ENCODE results near the gene PRKCH. TPM values are rescaled to one million over a fixed set of nuclear protein-coding genes. Genes with fewer than 3 reads are reported as not detected.

The PRKCH gene
- total RNA-seq, 1 donor = 3.3 TPM

- DNase-seq (ENCODE audit: insufficient read length, low spot score, missing footprints) = no peak
- no peaks in the 10 kb centered on the region for H3K79me2 ChIP-seq (ENCODE audit: insufficient read depth, low read length)
- H3K4me3 ChIP-seq (ENCODE audit: insufficient read depth, low read length) = no peak overlapping the region
- no peaks in the 10 kb centered on the region for H3K36me3 ChIP-seq (ENCODE audit: insufficient read depth, low read length)
- no peak overlapping the region for H3K27ac ChIP-seq (ENCODE audit: low read depth, low read length)
- no peaks in the 10 kb centered on the region for H4K20me1 ChIP-seq (ENCODE audit: insufficient read depth, low read length)
- peaks cover 39% of the 10 kb centered on the region for H3K27me3 ChIP-seq (ENCODE audit: insufficient read depth, low read length)
- no peaks in the 10 kb centered on the region for H3K9me3 ChIP-seq (ENCODE audit: low read depth, low read length)
- no peak overlapping the region for H2AFZ ChIP-seq (ENCODE audit: low read length)
- H3K4me2 ChIP-seq (ENCODE audit: insufficient read depth, low read length) = no peak overlapping the region
- no peaks in the 10 kb centered on the region for H3K4me1 ChIP-seq (ENCODE audit: insufficient read depth, low read length)
- TF ChIP-seq, protein P1, sequence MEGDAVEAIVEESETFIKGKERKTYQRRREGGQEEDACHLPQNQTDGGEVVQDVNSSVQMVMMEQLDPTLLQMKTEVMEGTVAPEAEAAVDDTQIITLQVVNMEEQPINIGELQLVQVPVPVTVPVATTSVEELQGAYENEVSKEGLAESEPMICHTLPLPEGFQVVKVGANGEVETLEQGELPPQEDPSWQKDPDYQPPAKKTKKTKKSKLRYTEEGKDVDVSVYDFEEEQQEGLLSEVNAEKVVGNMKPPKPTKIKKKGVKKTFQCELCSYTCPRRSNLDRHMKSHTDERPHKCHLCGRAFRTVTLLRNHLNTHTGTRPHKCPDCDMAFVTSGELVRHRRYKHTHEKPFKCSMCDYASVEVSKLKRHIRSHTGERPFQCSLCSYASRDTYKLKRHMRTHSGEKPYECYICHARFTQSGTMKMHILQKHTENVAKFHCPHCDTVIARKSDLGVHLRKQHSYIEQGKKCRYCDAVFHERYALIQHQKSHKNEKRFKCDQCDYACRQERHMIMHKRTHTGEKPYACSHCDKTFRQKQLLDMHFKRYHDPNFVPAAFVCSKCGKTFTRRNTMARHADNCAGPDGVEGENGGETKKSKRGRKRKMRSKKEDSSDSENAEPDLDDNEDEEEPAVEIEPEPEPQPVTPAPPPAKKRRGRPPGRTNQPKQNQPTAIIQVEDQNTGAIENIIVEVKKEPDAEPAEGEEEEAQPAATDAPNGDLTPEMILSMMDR (IDR thresholded peaks at IDR 0.05; ENCODE audit: extremely low read depth, low read depth, low read length) = no peak
Measured at GRCh38 chr14:61396694-61397093, 75.3 kb downstream of the PRKCH start.

DNA sequence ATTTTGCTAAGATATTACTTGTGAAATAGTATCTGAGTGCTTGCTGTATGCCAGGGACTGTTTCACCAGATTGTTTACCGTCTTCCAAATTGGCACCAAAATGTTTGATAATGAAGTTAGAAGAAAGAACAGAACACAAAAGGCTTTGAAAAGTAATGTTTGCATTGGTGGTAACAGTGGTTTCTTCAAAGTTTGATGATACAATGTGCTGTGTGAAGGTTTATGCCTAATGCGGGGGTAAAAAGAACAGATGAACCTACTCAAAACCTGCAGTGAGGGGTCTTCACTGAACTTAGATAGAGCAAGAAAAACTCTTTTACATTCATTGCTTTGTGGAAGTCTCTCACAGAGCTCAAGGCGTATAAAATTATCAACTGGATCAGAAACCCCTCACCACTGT is 76.2 kb downstream of the PRKCH start:
- Histone ChIP-seq H3K27me3 (ENCODE audit: insufficient read depth, low read length) (peaks cover 39% of the 10 kb centered on the region), H3K4me1 (ENCODE audit: insufficient read depth, low read length) (no peaks in the 10 kb centered on the region), H3K4me3 (ENCODE audit: insufficient read depth, low read length) (no peak overlapping the region), H4K20me1 (ENCODE audit: insufficient read depth, low read length) (no peaks in the 10 kb centered on the region), H3K9me3 (ENCODE audit: low read depth, low read length) (no peaks in the 10 kb centered on the region), H3K36me3 (ENCODE audit: insufficient read depth, low read length) (no peaks in the 10 kb centered on the region), H3K27ac (ENCODE audit: low read depth, low read length) (no peak overlapping the region), H3K79me2 (ENCODE audit: insufficient read depth, low read length) (no peaks in the 10 kb centered on the region), H2AFZ (ENCODE audit: low read length) (no peak overlapping the region), H3K4me2 (ENCODE audit: insufficient read depth, low read length) (no peak overlapping the region)
- TF ChIP-seq, protein P1 (IDR thresholded peaks at IDR 0.05; ENCODE audit: extremely low read depth, low read depth, low read length) = no peak
- no peak for DNase-seq (ENCODE audit: insufficient read length, low spot score, missing footprints)

- Histone ChIP-seq H3K79me2 (ENCODE audit: insufficient read depth, low read length) (no peaks in the 10 kb centered on the region), H3K4me2 (ENCODE audit: insufficient read depth, low read length) (no peak overlapping the region), H3K4me3 (ENCODE audit: insufficient read depth, low read length) (no peak overlapping the region), H3K4me1 (ENCODE audit: insufficient read depth, low read length) (no peaks in the 10 kb centered on the region), H4K20me1 (ENCODE audit: insufficient read depth, low read length) (no peaks in the 10 kb centered on the region), H3K9me3 (ENCODE audit: low read depth, low read length) (no peaks in the 10 kb centered on the region), H3K36me3 (ENCODE audit: insufficient read depth, low read length) (no peaks in the 10 kb centered on the region), H3K27me3 (ENCODE audit: insufficient read depth, low read length) (peaks cover 34% of the 10 kb centered on the region), H2AFZ (ENCODE audit: low read length) (no peak overlapping the region), H3K27ac (ENCODE audit: low read depth, low read length) (no peak overlapping the region)
- DNase-seq (ENCODE audit: insufficient read length, low spot score, missing footprints) = no peak
- TF ChIP-seq, protein P1 (IDR thresholded peaks at IDR 0.05; ENCODE audit: extremely low read depth, low read depth, low read length) = no peak
Measured at GRCh38 chr14:61398221-61398620, 76.8 kb downstream of the PRKCH start.

DNA sequence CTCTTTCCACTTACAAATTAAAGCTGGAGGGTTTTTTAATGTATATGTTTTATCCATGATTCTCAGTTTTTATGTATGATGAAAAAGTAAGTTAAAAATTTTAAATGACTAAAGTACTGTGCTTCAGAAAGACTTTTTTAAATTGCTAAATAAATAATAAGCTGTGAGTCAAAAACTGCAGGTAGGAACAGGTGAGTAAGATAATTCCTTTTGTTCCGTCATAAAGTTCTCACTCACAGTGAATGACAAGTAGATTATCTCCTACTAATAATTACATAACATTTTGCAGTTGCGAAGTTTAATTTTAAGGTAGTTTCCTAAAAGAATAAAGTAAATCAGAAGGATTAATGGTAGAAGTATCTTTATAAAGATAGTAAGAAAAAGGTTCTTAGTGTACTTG is 78.0 kb downstream of the PRKCH start:
- TF ChIP-seq, protein P1 (IDR thresholded peaks at IDR 0.05; ENCODE audit: extremely low read depth, low read depth, low read length) = no peak
- no peaks in the 10 kb centered on the region for H4K20me1 ChIP-seq (ENCODE audit: insufficient read depth, low read length)
- H3K79me2 ChIP-seq (ENCODE audit: insufficient read depth, low read length) = no peaks in the 10 kb centered on the region
- H3K27ac ChIP-seq (ENCODE audit: low read depth, low read length) = no peak overlapping the region
- H3K4me2 ChIP-seq (ENCODE audit: insufficient read depth, low read length) = no peak overlapping the region
- H3K36me3 ChIP-seq (ENCODE audit: insufficient read depth, low read length) = no peaks in the 10 kb centered on the region
- H3K27me3 ChIP-seq (ENCODE audit: insufficient read depth, low read length) = peaks cover 29% of the 10 kb centered on the region
- H3K4me1 ChIP-seq (ENCODE audit: insufficient read depth, low read length) = no peaks in the 10 kb centered on the region
- H3K9me3 ChIP-seq (ENCODE audit: low read depth, low read length) = no peaks in the 10 kb centered on the region
- no peak overlapping the region for H2AFZ ChIP-seq (ENCODE audit: low read length)
- no peak overlapping the region for H3K4me3 ChIP-seq (ENCODE audit: insufficient read depth, low read length)
- no peak for DNase-seq (ENCODE audit: insufficient read length, low spot score, missing footprints)
